ENCODE data around the gene SNX27.

GRCh38 chr1:151604291-151604690 is 7.6 kb upstream of the SNX27 start:
- TF ChIP-seq POLR2A (IDR thresholded peaks at IDR 0.05; ENCODE audit: extremely low read depth, insufficient read length) (no peak), CTCF (IDR thresholded peaks at IDR 0.05; ENCODE audit: low read depth, low read length) (no peak), MYC (IDR thresholded peaks at IDR 0.05; ENCODE audit: low read depth, low read length) (no peak), MAX (IDR thresholded peaks at IDR 0.05; ENCODE audit: low read depth, low read length) (no peak)

Data from NB4 (cell line).